HCT116 (cell line): ENCODE data around the gene CEP162. TPM values are rescaled to one million over a fixed set of nuclear protein-coding genes. Genes with fewer than 3 reads are reported as not detected.
"Not testable (repeated sequence)": the region's sequence is repeated elsewhere in the genome, so short reads cannot be mapped to it uniquely, and the experiment has no call there.

Experiments used
- ATAC-seq: fragments of 200-7000 bp; cut with Tn5 transposase; 2 replicates; pipeline ENCODE4 v1.9.1; 2020; ENCODE audit warnings: mild to moderate bottlenecking, moderate library complexity
- BruUV-seq: library from RNA; stranded (reverse); fragments of 400-500 nt; replicated peaks from 2 replicates; lab custom pipeline; 2021; lab: Mats Ljungman, UMichigan
- CTCF ChIA-PET: fragments of 300-600 bp; sonication (Branson Sonifier 250); formaldehyde crosslinking; loops from one replicate; lab custom pipeline; 2021; ENCODE audit warnings: antibody characterized with exemption; lab: Charles Lee
- POLR2A ChIA-PET: fragments of 300-600, 350-600 bp; sonication (Branson Sonifier 250); formaldehyde crosslinking; loops from one replicate; lab custom pipeline; 2021; ENCODE audit warnings: antibody characterized with exemption; lab: Charles Lee
- RAD21 ChIA-PET, 2 experiments: fragments of 300-600 bp; sonication (Branson Sonifier 250); formaldehyde crosslinking; loops; one replicate each; lab custom pipeline; 2023; ENCODE audit warnings: low total read pairs in 2 of 2; ENCODE audit not compliant: uncharacterized antibody in 2 of 2, unreplicated experiment in 2 of 2, low non-redundant PET in 1 of 2; lab: Charles Lee
- DNase-seq: peaks from one replicate; pipeline ENCODE4 v3.0.0-alpha.2; 2010; ENCODE audit warnings: low read depth, low spot score
- H2AFZ ChIP-seq: fragments of 200-600 bp; shearing (Covaris generic), sonication (generic); 2 replicates; pipeline ENCODE4 v1.6.1; 2017; ENCODE audit warnings: low read depth, mixed run types, mixed read lengths, antibody characterized with exemption, low read length; ENCODE audit not compliant: poor library complexity, severe bottlenecking
- H3K27ac ChIP-seq: 2 replicates; pipeline ENCODE4 v1.5.1; 2012; ENCODE audit warnings: low read depth, low read length
- H3K27me3 ChIP-seq: fragments of 200-600 bp; sonication (generic); 2 replicates; pipeline ENCODE4 v1.6.1; 2016; ENCODE audit warnings: mixed run types, low read length, mixed read lengths; ENCODE audit not compliant: insufficient read depth
- H3K36me3 ChIP-seq, 2 experiments: fragments of 200-500 bp in 1 of 2; fragments of 200-600 bp in 1 of 2; sonication (Bioruptor generic) in 1 of 2; sonication (generic) in 1 of 2; 2 replicates each; pipeline versions ENCODE4 v1.5.1 to v1.6.1; 2014 to 2016; ENCODE audit warnings: low read length in 2 of 2, inconsistent platforms in 1 of 2, mixed read lengths in 1 of 2, mixed run types in 1 of 2; ENCODE audit not compliant: insufficient read depth in 2 of 2, control insufficient read depth in 1 of 2
- H3K4me1 ChIP-seq, 2 experiments: fragments of 200-600 bp in 1 of 2; sonication (generic) in 1 of 2; 2 replicates each; pipeline versions ENCODE4 v1.5.1 to v1.6.1; 2012 to 2017; ENCODE audit warnings: low read length in 2 of 2, inconsistent platforms in 1 of 2, mild to moderate bottlenecking in 1 of 2, mixed read lengths in 1 of 2, mixed run types in 1 of 2, moderate library complexity in 1 of 2; ENCODE audit not compliant: insufficient read depth in 2 of 2, control insufficient read depth in 1 of 2
- H3K4me2 ChIP-seq: fragments of 200-600 bp; sonication (generic); 2 replicates; pipeline ENCODE4 v1.6.1; 2017; ENCODE audit warnings: mixed run types, low read length, mixed read lengths
- H3K4me3 ChIP-seq, 2 experiments: fragments of 200-600 bp in 1 of 2; sonication (generic) in 1 of 2; replicated peaks in 1 of 2; 2 replicates each; pipeline ENCODE4 v1.5.1; 2011 to 2016; ENCODE audit warnings: low read length in 2 of 2, control low read depth in 1 of 2, low read depth in 1 of 2, mild to moderate bottlenecking in 1 of 2, mixed read lengths in 1 of 2, mixed run types in 1 of 2
- H3K79me2 ChIP-seq: fragments of 200-600 bp; sonication (generic); 2 replicates; pipeline ENCODE4 v1.6.1; 2017; ENCODE audit warnings: mild to moderate bottlenecking, mixed run types, low read length, moderate library complexity, mixed read lengths; ENCODE audit not compliant: insufficient read depth
- H3K9ac ChIP-seq: fragments of 200-600 bp; sonication (generic); 2 replicates; pipeline ENCODE4 v1.6.1; 2016; ENCODE audit warnings: low read length, mixed read lengths
- H3K9me2 ChIP-seq: fragments of 200-600 bp; sonication (generic), shearing (Covaris generic); 2 replicates; pipeline ENCODE4 v1.6.1; 2017; ENCODE audit warnings: mixed run types, mild to moderate bottlenecking, moderate library complexity; ENCODE audit not compliant: insufficient read depth
- H3K9me3 ChIP-seq, 2 experiments: fragments of 200-500 bp in 1 of 2; fragments of 200-600 bp in 1 of 2; sonication (Bioruptor generic) in 1 of 2; sonication (generic) in 1 of 2; 2 replicates each; pipeline ENCODE4 v1.6.1; 2014 to 2017; ENCODE audit warnings: low read length in 2 of 2, mixed read lengths in 2 of 2, inconsistent platforms in 1 of 2, low read depth in 1 of 2, mild to moderate bottlenecking in 1 of 2, mixed run types in 1 of 2, moderate library complexity in 1 of 2; ENCODE audit not compliant: control insufficient read depth in 1 of 2, insufficient read depth in 1 of 2
- H4K20me1 ChIP-seq: fragments of 200-600 bp; sonication (generic), shearing (Covaris generic); 2 replicates; pipeline ENCODE4 v1.6.1; 2017; ENCODE audit warnings: mixed run types, mild to moderate bottlenecking, moderate library complexity; ENCODE audit not compliant: insufficient read depth
- TCF7L2 ChIP-seq: IDR thresholded peaks from 2 replicates; pipeline ENCODE4 v1.7.0; 2011; ENCODE audit warnings: borderline replicate concordance, inconsistent platforms; ENCODE audit not compliant: insufficient read depth, insufficient read length; ENCODE audit errors: extremely low read depth
- YY1 ChIP-seq: IDR thresholded peaks from 2 replicates; pipeline ENCODE4 v1.6.1; 2011; ENCODE audit warnings: low read length, low read depth, moderate library complexity, mild to moderate bottlenecking; ENCODE audit not compliant: insufficient replicate concordance; ENCODE audit errors: extremely low read depth
- intact Hi-C: fragments of 100-400 bp; cut with micrococcal nuclease; formaldehyde crosslinking; loops from 2 replicates; pipeline ENCODE4 v1.10.0; 2022
- total RNA-seq: library from RNA; stranded (reverse); gene quantifications from one replicate; pipeline ENCODE4 v1.2.1, GENCODE V29; 2021; ENCODE audit not compliant: unreplicated experiment

CEP162 gene
- total RNA-seq, 1 experiment from 2014 or later: 5.5 TPM

GRCh38 chr6:84249724-84250123 is 22.3 kb upstream of the CEP162 start:
- CTCF ChIA-PET: no interaction called here
- no TSS peak for BruUV-seq
- Histone ChIP-seq H3K36me3 (no peaks in the 10 kb centered on the region), H3K9me3 (no peaks in the 10 kb centered on the region), H3K9me2 (no peaks in the 10 kb centered on the region), H3K4me2 (no peak overlapping the region), H3K4me3 (no peak overlapping the region), H3K9ac (no peak overlapping the region), H3K27me3 (peaks cover 4% of the 10 kb centered on the region; the same call in 1 of the 2 replicates), H3K27ac (no peak overlapping the region), H3K4me1 (peaks cover 0 to 5% of the 10 kb centered on the region in 2 experiments; a peak in 2 of 4 replicates), H3K79me2 (no peaks in the 10 kb centered on the region), H4K20me1 (no peaks in the 10 kb centered on the region), H2AFZ (peak overlapping the region; percentile 51)
- DNase-seq (no peak), ATAC-seq (no peak)
- intact Hi-C loops: loop anchor here (10.0 kb wide), 1 partner anchor 715 kb away; no protein-coding TSS in a partner anchor
- TF ChIP-seq TCF7L2 (no peak), YY1 (no peak)
- RAD21 ChIA-PET: no interaction called here
- POLR2A ChIA-PET: no interaction called here

DNA sequence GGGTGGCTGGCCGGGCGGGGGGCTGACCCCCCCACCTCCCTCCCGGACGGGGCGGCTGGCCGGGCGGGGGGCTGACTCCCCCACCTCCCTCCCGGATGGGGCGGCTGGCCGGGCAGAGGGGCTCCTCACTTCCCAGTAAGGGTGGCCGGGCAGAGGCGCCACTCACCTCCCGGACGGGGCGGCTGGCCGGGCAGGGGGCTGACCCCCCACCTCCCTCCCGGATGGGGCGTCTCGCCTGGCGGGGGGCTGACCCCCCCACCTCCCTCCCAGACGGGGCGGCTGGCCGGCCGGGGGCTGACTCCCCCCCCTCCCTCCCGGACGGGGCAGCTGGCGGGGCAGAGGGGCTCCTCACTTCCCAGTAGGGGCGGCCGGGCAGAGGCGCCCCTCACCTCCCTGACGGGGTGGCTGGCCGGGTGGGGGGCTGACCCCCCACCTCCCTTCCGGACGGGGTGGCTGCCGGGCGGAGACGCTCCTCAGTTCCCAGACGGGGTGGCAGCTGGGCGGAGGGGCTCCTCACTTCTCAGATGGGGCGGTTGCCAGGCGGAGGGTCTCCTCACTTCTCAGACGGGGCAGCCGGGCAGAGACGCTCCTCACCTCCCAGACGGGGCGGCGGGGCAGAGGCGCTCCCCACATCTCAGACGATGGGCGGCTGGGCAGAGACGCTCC is 17.1 kb upstream of the CEP162 start:
- RAD21 ChIA-PET, H3K36me3 ChIP-seq, H3K9ac ChIP-seq, H3K4me2 ChIP-seq, H2AFZ ChIP-seq, POLR2A ChIA-PET, H3K27ac ChIP-seq, ATAC-seq, H3K27me3 ChIP-seq, H3K79me2 ChIP-seq, H3K9me2 ChIP-seq, H3K4me3 ChIP-seq, H4K20me1 ChIP-seq, DNase-seq, H3K9me3 ChIP-seq, CTCF ChIA-PET, H3K4me1 ChIP-seq, BruUV-seq: not testable (repeated sequence)
- intact Hi-C loops: loop anchor here (5.0 kb wide), 1 partner anchor 883 kb away; no protein-coding TSS in a partner anchor
